Measurements from ENCODE around the gene VTCN1.
"Not testable (repeated sequence)": the region's sequence is repeated elsewhere in the genome, so short reads cannot be mapped to it uniquely, and the experiment has no call there.

VTCN1 gene

DNA sequence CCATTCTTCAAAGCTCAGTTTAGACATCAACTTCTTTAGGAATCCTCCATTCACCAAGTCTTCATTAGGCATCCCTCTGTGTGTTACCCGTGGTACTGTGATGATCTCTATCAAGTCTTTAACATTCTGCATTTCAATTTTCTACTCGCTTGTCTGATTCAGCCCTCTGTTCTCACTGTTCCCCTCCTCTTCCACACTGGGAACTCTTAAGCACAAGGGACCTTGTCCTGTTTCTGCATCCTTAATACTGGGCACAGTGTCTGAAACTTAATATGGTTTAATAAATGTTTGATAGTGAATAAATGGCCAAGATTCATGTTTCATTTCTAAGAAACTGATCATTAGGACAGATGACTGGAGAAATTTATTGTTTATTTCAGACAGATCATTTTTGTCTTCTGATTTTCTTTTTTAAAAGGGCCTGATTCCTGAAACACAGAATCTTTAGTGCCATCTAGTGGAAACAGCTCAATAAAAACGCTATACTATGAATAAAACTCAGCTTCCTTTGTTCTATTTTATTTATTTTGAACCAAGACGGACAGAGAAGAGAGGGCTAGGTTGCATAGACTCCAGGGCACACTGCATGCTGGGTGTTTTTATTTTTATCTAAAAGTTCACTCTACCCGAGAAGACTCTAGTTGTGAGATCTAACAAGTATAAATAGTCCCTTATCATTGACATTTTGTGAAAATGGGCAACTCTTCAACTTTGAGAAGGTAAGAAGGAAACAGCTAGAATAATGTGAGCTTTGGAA lies 82.2 kb downstream of the VTCN1 start:
- no peaks in the 10 kb centered on the region for H3K9me3 Mint-ChIP-seq
- no peak for DNase-seq (ENCODE audit: low spot score in 2 of 2)
- H3K36me3 Mint-ChIP-seq, result no peaks in the 10 kb centered on the region
- no peak for ATAC-seq
- H3K4me1 Mint-ChIP-seq, result no peaks in the 10 kb centered on the region
- H3K27ac Mint-ChIP-seq, result no peak overlapping the region
- no peak overlapping the region for H3K4me3 Mint-ChIP-seq

DNA sequence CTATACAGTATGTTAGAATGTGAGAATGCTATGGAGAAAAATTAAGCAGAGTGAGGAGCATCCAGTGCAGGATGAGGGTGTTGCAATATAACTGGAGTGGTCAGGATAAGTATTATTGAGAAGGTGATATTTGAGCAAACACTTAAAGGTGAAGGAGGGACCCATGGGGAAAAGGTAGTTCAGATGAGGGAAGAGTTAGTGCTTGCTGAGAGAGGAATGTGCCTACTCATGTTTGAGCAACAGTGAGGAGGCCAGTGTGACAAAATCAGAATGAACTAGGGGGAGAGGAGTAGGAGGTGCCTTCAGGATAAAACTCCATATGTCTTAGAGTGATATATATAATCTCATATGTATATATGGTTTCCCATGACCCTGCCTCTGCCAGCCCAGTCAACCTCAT lies 82.9 kb downstream of the VTCN1 start:
- H3K36me3 Mint-ChIP-seq, result no peaks in the 10 kb centered on the region
- H3K9me3 Mint-ChIP-seq, result no peaks in the 10 kb centered on the region
- H3K4me3 Mint-ChIP-seq, result no peak overlapping the region
- H3K27ac Mint-ChIP-seq, result no peak overlapping the region
- no peak for ATAC-seq
- no peak for DNase-seq (ENCODE audit: low spot score in 2 of 2)
- no peaks in the 10 kb centered on the region for H3K4me1 Mint-ChIP-seq

DNA sequence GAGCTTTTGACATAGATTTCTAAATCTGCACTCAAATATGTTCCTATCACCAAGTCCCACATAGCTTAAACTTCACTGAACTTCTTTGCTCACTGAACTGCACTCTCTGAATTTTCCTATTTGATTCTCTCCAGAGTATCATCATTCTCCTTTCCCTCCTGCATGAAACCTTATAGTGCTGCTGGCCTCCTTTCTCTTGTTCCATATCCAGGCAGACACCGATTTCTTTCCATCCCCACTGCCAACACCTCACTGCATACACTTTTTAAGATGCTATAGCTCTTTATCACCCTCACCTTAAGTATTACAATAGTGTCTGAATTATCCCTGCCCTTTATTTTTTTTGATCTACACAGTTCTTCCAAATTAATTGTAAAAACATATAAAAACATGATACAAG lies 86.1 kb downstream of the VTCN1 start:
- Mint-ChIP-seq H3K4me1 (peaks cover 6% of the 10 kb centered on the region), H3K36me3 (no peaks in the 10 kb centered on the region), H3K27ac (no peak overlapping the region), H3K4me3 (no peak overlapping the region), H3K9me3 (no peaks in the 10 kb centered on the region)
- DNase-seq (ENCODE audit: low spot score in 2 of 2) (no peak), ATAC-seq (no peak)

- H3K27ac Mint-ChIP-seq, result no peak overlapping the region
- DNase-seq (ENCODE audit: low spot score in 2 of 2) (no peak), ATAC-seq (no peak)
- H3K4me3 Mint-ChIP-seq, result peak overlapping the region; percentile 72
- H3K4me1 Mint-ChIP-seq, result peaks cover 6% of the 10 kb centered on the region
- H3K36me3 Mint-ChIP-seq, result no peaks in the 10 kb centered on the region
- no peaks in the 10 kb centered on the region for H3K9me3 Mint-ChIP-seq
These were observed 87.5 kb downstream of the VTCN1 start for GRCh38 chr1:117123274-117123673.

- Mint-ChIP-seq H3K4me1 (peaks cover 6% of the 10 kb centered on the region), H3K4me3 (peak overlapping the region; percentile 72), H3K36me3 (no peaks in the 10 kb centered on the region), H3K27ac (peak overlapping the region; percentile 73), H3K9me3 (no peaks in the 10 kb centered on the region)
- ATAC-seq (no peak), DNase-seq (ENCODE audit: low spot score in 2 of 2) (no peak)
These were observed 88.2 kb downstream of the VTCN1 start for GRCh38 chr1:117122330-117123025.

DNA sequence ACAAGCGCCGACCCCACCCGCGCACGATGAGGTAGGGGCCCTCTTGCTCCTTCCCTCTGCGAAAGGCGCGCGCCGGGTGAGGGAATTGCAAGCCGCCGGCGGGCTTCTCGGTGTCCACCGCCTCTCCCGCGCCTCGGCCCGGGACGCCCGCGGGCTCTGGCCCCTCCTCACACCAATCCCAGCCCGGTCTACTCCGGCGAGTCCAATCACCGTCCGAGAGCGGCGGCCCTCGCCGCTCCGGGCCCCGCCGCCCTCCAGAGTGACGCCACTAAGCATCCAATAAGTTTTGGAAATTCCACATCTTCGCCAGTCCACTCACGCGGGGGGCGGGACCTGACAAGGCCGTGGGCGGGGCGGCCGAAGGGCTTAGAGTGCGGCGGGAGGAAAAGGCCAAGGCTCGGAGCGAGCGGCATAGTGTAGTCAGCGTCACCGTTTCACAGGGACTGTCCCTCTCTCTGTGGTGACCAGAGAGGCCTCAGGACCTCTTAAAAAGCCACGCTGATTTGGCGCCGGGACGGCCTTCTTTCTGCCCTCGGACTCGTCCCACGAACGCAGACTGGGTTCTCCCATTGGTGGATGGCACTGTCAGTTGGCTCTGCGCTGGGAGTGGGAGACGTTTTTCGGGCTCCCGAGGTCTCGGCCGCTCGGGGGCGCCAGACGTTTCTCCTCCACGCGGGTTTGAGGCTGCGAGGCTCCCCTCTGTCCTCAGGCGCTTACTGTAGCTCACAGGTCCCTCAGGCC lies 89.0 kb downstream of the VTCN1 start, which contains the start of gene TRIM45:
TRIM45 (minus strand) TSS at position 161 of the 741 bp plus-strand sequence. CDS start 548 bp downstream, outside the sequence.
- DNase-seq (ENCODE audit: low spot score in 2 of 2) (peak; percentile 71 to 91), ATAC-seq (peak; percentile 89)
- Mint-ChIP-seq H3K4me3 (peak within 1 kb of the TSS; percentile 72), H3K4me1 (peaks cover 6% of the 10 kb centered on the region), H3K36me3 (no peaks in the 10 kb centered on the region), H3K27ac (peak within 1 kb of the TSS; percentile 73), H3K9me3 (no peaks in the 10 kb centered on the region)

- H3K27ac Mint-ChIP-seq, result peak overlapping the region; percentile 73
- ATAC-seq, result no peak
These were observed 89.7 kb downstream of the VTCN1 start for GRCh38 chr1:117120774-117121588.

DNA sequence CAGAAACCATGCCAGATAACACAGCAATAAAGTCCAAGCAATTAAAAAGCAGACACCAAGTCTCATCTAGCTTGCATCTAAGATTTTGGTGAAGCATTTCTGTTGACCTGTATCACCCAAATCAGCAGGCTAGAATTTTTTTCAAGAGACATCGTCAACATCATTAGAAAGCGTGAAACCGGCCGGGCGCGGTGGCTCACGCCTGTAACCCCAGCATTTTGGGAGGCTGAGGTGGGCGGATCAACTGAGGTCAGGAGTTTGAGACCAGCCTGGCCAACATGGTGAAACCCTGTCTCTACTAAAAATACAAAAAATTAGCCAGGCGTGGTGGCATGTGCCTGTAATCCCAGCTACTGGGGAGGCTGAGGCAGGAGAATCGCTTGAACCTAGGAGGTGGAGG lies 91.6 kb downstream of the VTCN1 start:
- not testable (repeated sequence) for DNase-seq (ENCODE audit: low spot score in 2 of 2); H3K9me3 Mint-ChIP-seq; H3K27ac Mint-ChIP-seq; H3K36me3 Mint-ChIP-seq; H3K4me3 Mint-ChIP-seq; ATAC-seq; H3K4me1 Mint-ChIP-seq

More at GRCh38 chr1:117120774-117121588, 89.7 kb downstream of the VTCN1 start:
- Mint-ChIP-seq H3K36me3 (no peaks in the 10 kb centered on the region), H3K9me3 (no peaks in the 10 kb centered on the region), H3K4me3 (peak overlapping the region; percentile 72), H3K4me1 (peaks cover 6% of the 10 kb centered on the region)
- DNase-seq (ENCODE audit: low spot score in 2 of 2), result no peak

DNA sequence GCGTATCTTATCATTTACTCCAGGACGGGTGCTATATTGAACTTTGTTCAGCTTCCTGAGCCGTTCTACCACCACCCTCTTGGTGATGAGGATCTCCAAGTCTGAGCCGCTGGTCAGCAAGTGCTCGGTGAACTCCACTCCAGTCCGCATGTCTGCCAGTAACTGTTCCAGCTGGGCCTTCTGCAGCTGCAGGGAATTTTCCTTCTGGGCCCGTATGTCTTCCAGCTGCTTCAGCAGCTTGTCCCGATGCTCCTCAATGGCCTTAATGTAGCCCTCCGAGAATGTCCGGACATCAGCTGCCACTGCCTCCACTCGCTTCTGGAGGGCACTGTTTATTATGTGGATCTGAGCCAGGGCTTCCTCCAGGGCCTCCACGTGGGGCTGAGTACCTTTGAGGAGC lies 92.6 kb downstream of the VTCN1 start:
- no peaks in the 10 kb centered on the region for H3K9me3 Mint-ChIP-seq
- peak overlapping the region; percentile 15 for H3K27ac Mint-ChIP-seq
- H3K4me1 Mint-ChIP-seq, result peaks cover 6% of the 10 kb centered on the region
- no peak for ATAC-seq
- H3K4me3 Mint-ChIP-seq, result no peak overlapping the region
- H3K36me3 Mint-ChIP-seq, result no peaks in the 10 kb centered on the region
- no peak for DNase-seq (ENCODE audit: low spot score in 2 of 2)

- ATAC-seq, result no peak
- no peak overlapping the region for H3K4me3 Mint-ChIP-seq
These were observed 93.0 kb downstream of the VTCN1 start for GRCh38 chr1:117117697-117118096.

GRCh38 chr1:117116784-117117130 lies 94.0 kb downstream of the VTCN1 start:
- Mint-ChIP-seq H3K4me3 (no peak overlapping the region), H3K4me1 (peaks cover 6% of the 10 kb centered on the region), H3K9me3 (no peaks in the 10 kb centered on the region), H3K27ac (no peak overlapping the region), H3K36me3 (no peaks in the 10 kb centered on the region)
- ATAC-seq (no peak), DNase-seq (ENCODE audit: low spot score in 2 of 2) (no peak)

More at GRCh38 chr1:117117697-117118096, 93.0 kb downstream of the VTCN1 start:
- H3K27ac Mint-ChIP-seq, result peak overlapping the region; percentile 15
- no peaks in the 10 kb centered on the region for H3K9me3 Mint-ChIP-seq
- DNase-seq (ENCODE audit: low spot score in 2 of 2), result no peak
- peaks cover 6% of the 10 kb centered on the region for H3K4me1 Mint-ChIP-seq
- no peaks in the 10 kb centered on the region for H3K36me3 Mint-ChIP-seq

GRCh38 chr1:117116090-117116783 lies 94.5 kb downstream of the VTCN1 start:
- Mint-ChIP-seq H3K9me3 (no peaks in the 10 kb centered on the region), H3K4me3 (no peak overlapping the region), H3K4me1 (peaks cover 6% of the 10 kb centered on the region), H3K27ac (no peak overlapping the region), H3K36me3 (no peaks in the 10 kb centered on the region)
- DNase-seq (ENCODE audit: low spot score in 2 of 2) (no peak), ATAC-seq (no peak)

DNA sequence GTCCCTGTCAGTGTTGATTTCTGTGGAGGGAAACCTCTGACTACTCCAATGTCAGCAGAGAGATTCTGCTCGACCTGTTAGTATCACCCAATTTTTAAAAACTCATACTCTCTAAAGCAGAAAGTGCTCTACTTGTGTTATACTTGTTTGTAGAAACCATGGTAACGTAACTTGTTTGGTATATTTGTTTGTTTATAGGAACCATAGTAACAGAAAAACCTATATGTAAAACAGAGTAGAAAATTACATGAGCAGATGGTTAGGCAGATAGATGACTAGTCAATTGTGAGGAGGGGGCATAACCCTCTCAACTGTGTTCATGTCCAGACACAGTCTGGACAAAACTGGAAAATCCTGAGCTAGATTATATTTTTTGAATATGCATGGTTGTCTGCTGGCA lies 95.8 kb downstream of the VTCN1 start:
- ATAC-seq (no peak), DNase-seq (ENCODE audit: low spot score in 2 of 2) (no peak)
- H3K4me3 Mint-ChIP-seq, result no peak overlapping the region

GRCh38 chr1:117113199-117113598 lies 97.5 kb downstream of the VTCN1 start:
- no peak for ATAC-seq

More for the DNA sequence above, 95.8 kb downstream of the VTCN1 start:
- no peak overlapping the region for H3K27ac Mint-ChIP-seq
- no peaks in the 10 kb centered on the region for H3K36me3 Mint-ChIP-seq
- H3K4me1 Mint-ChIP-seq, result peaks cover 8% of the 10 kb centered on the region
- no peaks in the 10 kb centered on the region for H3K9me3 Mint-ChIP-seq

More at GRCh38 chr1:117113199-117113598, 97.5 kb downstream of the VTCN1 start:
- Mint-ChIP-seq H3K27ac (no peak overlapping the region), H3K36me3 (peaks cover 5% of the 10 kb centered on the region), H3K9me3 (no peaks in the 10 kb centered on the region), H3K4me1 (peaks cover 20% of the 10 kb centered on the region), H3K4me3 (no peak overlapping the region)
- no peak for DNase-seq (ENCODE audit: low spot score in 2 of 2)
